ENCODE data around the gene ADGRF3.
"Not testable (repeated sequence)": the region's sequence is repeated elsewhere in the genome, so short reads cannot be mapped to it uniquely, and the experiment has no call there.

Gene ADGRF3

GRCh38 chr2:26316845-26317244, 29.7 kb downstream of the ADGRF3 start:
- DNase-seq (ENCODE audit: low read depth): no peak
- TF ChIP-seq, protein P1, sequence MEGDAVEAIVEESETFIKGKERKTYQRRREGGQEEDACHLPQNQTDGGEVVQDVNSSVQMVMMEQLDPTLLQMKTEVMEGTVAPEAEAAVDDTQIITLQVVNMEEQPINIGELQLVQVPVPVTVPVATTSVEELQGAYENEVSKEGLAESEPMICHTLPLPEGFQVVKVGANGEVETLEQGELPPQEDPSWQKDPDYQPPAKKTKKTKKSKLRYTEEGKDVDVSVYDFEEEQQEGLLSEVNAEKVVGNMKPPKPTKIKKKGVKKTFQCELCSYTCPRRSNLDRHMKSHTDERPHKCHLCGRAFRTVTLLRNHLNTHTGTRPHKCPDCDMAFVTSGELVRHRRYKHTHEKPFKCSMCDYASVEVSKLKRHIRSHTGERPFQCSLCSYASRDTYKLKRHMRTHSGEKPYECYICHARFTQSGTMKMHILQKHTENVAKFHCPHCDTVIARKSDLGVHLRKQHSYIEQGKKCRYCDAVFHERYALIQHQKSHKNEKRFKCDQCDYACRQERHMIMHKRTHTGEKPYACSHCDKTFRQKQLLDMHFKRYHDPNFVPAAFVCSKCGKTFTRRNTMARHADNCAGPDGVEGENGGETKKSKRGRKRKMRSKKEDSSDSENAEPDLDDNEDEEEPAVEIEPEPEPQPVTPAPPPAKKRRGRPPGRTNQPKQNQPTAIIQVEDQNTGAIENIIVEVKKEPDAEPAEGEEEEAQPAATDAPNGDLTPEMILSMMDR (conservative IDR thresholded peaks at IDR 0.05; ENCODE audit: low read depth, low read length): no peak
- no peak overlapping the region for H3K4me3 ChIP-seq (ENCODE audit: low read depth, low read length)

DNA sequence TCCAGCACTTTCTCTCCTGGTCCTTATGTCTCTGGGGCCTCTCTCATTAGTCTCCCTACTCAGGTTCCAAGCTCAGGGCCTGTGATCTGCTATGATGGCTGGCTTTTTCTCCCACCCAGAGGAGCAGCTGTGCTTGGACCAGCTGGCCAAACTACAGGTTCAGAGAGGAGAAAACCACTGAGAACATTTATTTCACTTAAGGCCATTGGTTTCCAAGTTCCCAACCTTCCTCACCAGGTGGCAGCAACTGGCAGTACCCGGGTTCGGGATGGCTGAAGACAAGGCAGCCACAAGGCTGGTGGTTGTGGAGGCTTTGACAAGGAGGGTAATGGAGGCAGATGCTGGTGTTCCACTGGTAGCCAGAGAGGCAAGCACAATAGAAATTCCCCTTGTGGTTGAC, 30.5 kb downstream of the ADGRF3 start:
- peak; percentile 18 for DNase-seq (ENCODE audit: low read depth)
- TF ChIP-seq, protein P1 (conservative IDR thresholded peaks at IDR 0.05; ENCODE audit: low read depth, low read length): peak; percentile 32
- no peak overlapping the region for H3K4me3 ChIP-seq (ENCODE audit: low read depth, low read length)

GRCh38 chr2:26314243-26314642, 32.3 kb downstream of the ADGRF3 start:
- H3K4me3 ChIP-seq (ENCODE audit: low read depth, low read length): no peak overlapping the region
- TF ChIP-seq, protein P1 (conservative IDR thresholded peaks at IDR 0.05; ENCODE audit: low read depth, low read length): no peak
- DNase-seq (ENCODE audit: low read depth): no peak

- no peak for DNase-seq (ENCODE audit: low read depth)
- TF ChIP-seq, protein P1 (conservative IDR thresholded peaks at IDR 0.05; ENCODE audit: low read depth, low read length): no peak
- H3K4me3 ChIP-seq (ENCODE audit: low read depth, low read length): no peak overlapping the region
Observed at GRCh38 chr2:26313446-26313845, 33.1 kb downstream of the ADGRF3 start.

- TF ChIP-seq, protein P1 (conservative IDR thresholded peaks at IDR 0.05; ENCODE audit: low read depth, low read length): no peak
- H3K4me3 ChIP-seq (ENCODE audit: low read depth, low read length): no peak overlapping the region
- no peak for DNase-seq (ENCODE audit: low read depth)
Observed at GRCh38 chr2:26312471-26312870, 34.1 kb downstream of the ADGRF3 start.

- no peak for DNase-seq (ENCODE audit: low read depth)
- TF ChIP-seq, protein P1 (conservative IDR thresholded peaks at IDR 0.05; ENCODE audit: low read depth, low read length): no peak
- no peak overlapping the region for H3K4me3 ChIP-seq (ENCODE audit: low read depth, low read length)
Observed at GRCh38 chr2:26309921-26310320, 36.7 kb downstream of the ADGRF3 start.

GRCh38 chr2:26305540-26305939, 41.0 kb downstream of the ADGRF3 start:
- no peak overlapping the region for H3K4me3 ChIP-seq (ENCODE audit: low read depth, low read length)
- no peak for DNase-seq (ENCODE audit: low read depth)
- TF ChIP-seq, protein P1 (conservative IDR thresholded peaks at IDR 0.05; ENCODE audit: low read depth, low read length): no peak

DNA sequence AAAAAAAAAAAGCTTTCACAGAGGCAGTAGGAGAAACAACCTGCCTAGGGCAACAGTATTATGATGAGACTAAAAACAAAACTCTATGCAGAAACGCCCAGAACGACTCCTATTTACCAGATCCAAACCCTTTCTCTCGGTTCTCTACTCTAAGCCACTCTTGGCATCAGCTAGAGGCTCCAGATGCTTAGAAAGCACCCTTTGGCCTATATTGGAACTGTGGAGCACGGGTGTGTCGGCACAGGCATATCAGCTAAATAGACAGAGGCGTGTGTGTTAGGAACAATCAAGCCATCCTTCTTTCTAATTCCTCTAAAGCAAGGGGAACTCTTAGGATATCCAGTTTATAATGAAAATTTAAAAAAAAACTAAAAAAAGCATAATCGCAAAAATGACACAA, 41.5 kb downstream of the ADGRF3 start:
- H3K4me3 ChIP-seq (ENCODE audit: low read depth, low read length); DNase-seq (ENCODE audit: low read depth): not testable (repeated sequence)

All from choroid plexus epithelial cell (primary cell).